Erythroblast (primary cell): ENCODE measurements around the gene LONRF2.

Experiments used
- GATA1 ChIP-seq: IDR thresholded peaks from 2 replicates; pipeline ENCODE4 v1.6.1; 2011; ENCODE audit warnings: low read depth, mild to moderate bottlenecking, control low read depth, low read length, moderate library complexity
- POLR2A ChIP-seq: IDR thresholded peaks from 2 replicates; pipeline ENCODE4 v1.6.1; 2011; ENCODE audit warnings: mild to moderate bottlenecking, low read length

- TF ChIP-seq POLR2A (no peak), GATA1 (no peak)
Measured at GRCh38 chr2:100274566-100275199, 47.6 kb downstream of the LONRF2 start.
